ENCODE data around the gene TMEM255B. TPM values are rescaled to one million over a fixed set of nuclear protein-coding genes. Genes with fewer than 3 reads are reported as not detected.
A peak's percentile ranks its signal among the peaks of the same experiment; 100 is the strongest.

Gene TMEM255B
- total RNA-seq, 4 donors from 2014 or later = 1.8 to 17.3 (median 3.5) TPM; not detected in 1

DNA sequence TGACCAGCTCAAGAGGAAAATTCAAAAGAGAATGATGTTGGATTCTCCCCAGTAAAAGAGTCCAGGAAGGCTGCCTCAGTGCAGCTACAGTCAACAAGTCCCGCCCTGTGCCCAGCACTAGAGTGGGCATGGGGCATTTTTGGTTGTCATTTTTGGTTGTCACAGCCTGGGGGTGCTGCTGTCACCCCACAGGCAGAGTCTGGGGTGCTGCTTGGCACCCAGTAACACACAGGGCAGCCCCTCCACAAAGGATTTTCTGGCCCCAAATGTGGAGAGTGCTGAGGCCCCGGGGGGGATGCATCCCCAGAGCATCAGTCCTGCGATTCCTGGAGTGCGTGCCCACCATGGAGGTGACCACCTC lies 28.2 kb upstream of the TMEM255B start:
- no peaks in the 10 kb centered on the region for H3K4me1 ChIP-seq
- peaks cover 0 to 3% (median 0%) of the 10 kb centered on the region in 4 donors for H3K9me3 ChIP-seq
- H3K27ac ChIP-seq = no peak overlapping the region
- H3K36me3 ChIP-seq = no peaks in the 10 kb centered on the region
- DNase-seq = peak in 1 of 3 donors; percentile 32
- no peaks in the 10 kb centered on the region for H3K27me3 ChIP-seq
- H3K4me3 ChIP-seq = no peak overlapping the region
- TF ChIP-seq, protein P1, sequence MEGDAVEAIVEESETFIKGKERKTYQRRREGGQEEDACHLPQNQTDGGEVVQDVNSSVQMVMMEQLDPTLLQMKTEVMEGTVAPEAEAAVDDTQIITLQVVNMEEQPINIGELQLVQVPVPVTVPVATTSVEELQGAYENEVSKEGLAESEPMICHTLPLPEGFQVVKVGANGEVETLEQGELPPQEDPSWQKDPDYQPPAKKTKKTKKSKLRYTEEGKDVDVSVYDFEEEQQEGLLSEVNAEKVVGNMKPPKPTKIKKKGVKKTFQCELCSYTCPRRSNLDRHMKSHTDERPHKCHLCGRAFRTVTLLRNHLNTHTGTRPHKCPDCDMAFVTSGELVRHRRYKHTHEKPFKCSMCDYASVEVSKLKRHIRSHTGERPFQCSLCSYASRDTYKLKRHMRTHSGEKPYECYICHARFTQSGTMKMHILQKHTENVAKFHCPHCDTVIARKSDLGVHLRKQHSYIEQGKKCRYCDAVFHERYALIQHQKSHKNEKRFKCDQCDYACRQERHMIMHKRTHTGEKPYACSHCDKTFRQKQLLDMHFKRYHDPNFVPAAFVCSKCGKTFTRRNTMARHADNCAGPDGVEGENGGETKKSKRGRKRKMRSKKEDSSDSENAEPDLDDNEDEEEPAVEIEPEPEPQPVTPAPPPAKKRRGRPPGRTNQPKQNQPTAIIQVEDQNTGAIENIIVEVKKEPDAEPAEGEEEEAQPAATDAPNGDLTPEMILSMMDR (IDR thresholded peaks at IDR 0.05) = no peak
- no peak for TF ChIP-seq POLR2A (IDR thresholded peaks at IDR 0.05)

DNA sequence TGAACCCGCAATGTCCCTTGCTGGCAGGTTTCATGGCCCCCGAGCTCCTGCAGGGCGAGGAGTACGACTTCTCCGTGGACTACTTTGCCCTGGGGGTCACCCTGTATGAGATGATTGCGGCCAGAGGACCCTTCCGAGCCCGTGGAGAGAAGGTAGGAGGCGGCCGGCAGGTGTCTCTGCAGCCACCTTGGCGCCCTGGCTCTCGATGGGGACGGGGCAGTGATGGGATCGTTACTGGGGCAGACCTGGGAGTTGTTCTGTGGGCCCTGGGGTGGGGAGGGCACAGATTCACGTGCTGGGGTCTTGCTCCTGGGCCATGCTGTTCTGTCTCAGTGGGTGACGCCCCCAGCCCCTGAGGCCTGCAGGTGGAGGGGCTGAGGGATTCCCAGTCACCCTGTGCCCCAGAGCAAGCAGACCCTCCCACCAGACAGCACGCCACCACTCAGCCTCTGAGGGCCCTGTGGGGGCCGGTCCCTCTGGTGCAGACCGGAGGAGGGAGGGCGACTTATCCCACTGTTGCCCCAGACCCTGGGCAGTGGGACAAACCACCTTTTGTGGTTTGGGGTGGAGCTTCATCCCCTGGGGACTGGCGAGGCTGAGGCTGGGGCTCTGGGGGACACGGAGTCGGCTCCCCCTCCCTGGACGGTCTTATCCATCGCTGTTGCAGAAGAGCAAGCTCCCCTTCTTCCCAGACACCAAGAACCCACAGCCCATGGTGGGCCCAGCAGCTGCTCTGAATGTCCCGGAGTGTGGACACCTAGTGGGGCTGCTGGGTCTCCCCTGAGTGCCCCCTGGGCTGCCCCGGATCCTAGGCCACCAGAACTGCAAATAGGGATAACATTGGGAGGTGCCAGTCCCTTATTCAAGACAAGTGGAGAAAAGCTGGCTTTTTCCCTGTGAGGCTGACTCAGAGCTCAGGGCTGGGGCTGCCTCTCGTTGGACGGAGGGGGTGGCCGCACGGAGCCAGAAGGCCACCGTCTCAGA lies 27.5 kb upstream of the TMEM255B start:
- Histone ChIP-seq H3K36me3 (no peaks in the 10 kb centered on the region), H3K9me3 (peaks cover 0 to 3% (median 0%) of the 10 kb centered on the region in 4 donors), H3K27me3 (no peaks in the 10 kb centered on the region), H3K27ac (no peak overlapping the region), H3K4me1 (no peaks in the 10 kb centered on the region), H3K4me3 (no peak overlapping the region)
- TF ChIP-seq POLR2A (IDR thresholded peaks at IDR 0.05) = no peak
- TF ChIP-seq, protein P1 (IDR thresholded peaks at IDR 0.05) = no peak
- DNase-seq = peak in 1 of 3 donors; percentile 39

DNA sequence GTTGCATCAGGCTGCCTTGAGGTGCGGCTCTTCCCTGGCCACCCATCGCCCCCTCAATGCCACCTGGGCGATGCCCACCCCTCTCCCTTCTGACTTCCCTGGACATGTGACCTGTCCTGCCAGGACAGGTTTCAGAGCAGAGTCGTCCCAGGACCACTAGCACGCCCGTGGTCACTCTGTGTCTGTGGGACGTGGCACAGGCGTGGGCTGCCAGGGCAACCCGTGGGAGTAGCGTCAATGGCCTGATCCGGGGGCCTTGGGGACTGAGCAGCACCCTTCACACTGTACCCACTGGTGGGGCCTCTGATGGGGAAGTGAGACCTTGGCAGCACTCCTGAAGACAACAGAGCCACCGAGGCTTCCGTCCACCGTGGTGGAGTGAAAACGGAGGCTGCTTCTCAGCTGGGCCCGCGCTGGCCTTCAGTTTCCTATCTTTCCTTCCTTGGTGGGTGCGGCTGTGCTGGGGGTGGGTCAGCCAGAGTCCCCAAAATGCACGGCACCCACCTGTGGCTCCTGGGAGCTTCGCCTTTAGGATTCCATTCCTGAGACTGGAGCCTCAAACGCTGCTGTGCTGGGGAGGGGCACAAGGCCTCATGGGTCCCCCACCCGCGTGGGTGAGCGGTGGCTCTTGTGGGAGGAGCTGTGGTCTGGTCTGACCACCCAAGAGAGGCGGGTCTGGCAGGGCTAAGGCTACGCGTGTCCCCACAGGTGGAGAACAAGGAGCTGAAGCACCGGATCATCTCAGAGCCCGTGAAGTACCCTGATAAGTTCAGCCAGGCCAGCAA lies 26.7 kb upstream of the TMEM255B start:
- DNase-seq = peak in 1 of 3 donors; percentile 43
- Histone ChIP-seq H3K27ac (no peak overlapping the region), H3K36me3 (no peaks in the 10 kb centered on the region), H3K4me3 (no peak overlapping the region), H3K27me3 (no peaks in the 10 kb centered on the region), H3K4me1 (no peaks in the 10 kb centered on the region), H3K9me3 (no peaks in the 10 kb centered on the region)
- TF ChIP-seq POLR2A (IDR thresholded peaks at IDR 0.05) = no peak
- TF ChIP-seq, protein P1 (IDR thresholded peaks at IDR 0.05) = no peak

DNA sequence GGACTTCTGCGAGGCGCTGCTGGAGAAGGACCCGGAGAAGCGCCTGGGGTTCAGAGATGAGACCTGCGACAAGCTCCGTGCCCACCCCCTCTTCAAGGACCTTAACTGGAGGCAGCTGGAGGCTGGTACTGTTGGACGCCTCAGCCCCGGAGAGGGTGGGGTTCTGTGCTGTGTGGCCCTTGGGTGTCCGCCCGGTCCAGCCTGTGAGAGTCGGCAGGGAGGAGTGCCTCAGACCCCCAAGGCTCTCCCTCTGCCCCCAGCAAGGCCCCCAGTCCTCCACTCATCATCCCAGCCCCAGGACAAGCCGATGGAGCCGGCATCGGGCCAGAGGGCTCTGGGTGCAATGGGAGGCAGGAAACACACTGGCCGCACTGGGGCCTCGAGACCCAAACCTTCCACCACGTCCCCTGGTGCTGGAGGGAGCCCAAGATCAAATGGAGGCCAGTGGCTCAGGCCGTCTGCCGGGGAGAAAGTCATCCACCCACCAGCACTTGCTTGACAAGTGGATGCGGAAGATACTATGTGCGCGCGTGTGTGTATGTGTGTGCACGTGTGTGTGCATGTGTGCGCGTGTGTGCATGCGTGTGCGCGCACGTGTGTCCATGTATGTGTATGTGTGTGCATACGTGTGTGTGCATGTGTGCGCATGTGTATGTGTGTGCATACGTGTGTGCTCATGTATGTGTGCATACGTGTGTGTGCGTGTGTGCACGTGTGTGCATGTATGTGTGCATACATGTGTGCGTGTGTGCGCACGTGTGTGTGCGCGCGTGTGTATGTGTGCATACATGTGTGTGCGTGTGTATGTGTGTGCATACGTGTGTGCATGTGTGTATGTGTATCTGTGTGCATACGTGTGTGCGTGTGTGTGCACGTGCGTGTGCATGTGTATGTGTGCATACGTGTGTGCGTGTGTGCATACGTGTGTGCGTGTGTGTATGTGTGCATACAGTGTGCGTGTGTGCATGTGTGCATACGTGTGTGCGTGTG lies 25.8 kb upstream of the TMEM255B start:
- peak in 1 of 3 donors; percentile 39 for DNase-seq
- H3K4me3 ChIP-seq = no peak overlapping the region
- no peak for TF ChIP-seq POLR2A (IDR thresholded peaks at IDR 0.05)
- TF ChIP-seq, protein P1 (IDR thresholded peaks at IDR 0.05) = no peak

More for the DNA sequence above, 25.8 kb upstream of the TMEM255B start:
- no peaks in the 10 kb centered on the region for H3K9me3 ChIP-seq
- H3K27me3 ChIP-seq = no peaks in the 10 kb centered on the region
- no peaks in the 10 kb centered on the region for H3K36me3 ChIP-seq
- H3K27ac ChIP-seq = no peak overlapping the region
- H3K4me1 ChIP-seq = no peaks in the 10 kb centered on the region

Data from Peyer's patch (tissue), 4 donors.